ENCODE measurements around the gene SAP30L. TPM values are rescaled to one million over a fixed set of nuclear protein-coding genes. Genes with fewer than 3 reads are reported as not detected.
A peak's percentile ranks its signal among the peaks of the same experiment; 100 is the strongest.

Gene SAP30L
- total and polyA plus RNA-seq, 2 of the 13 experiments (the other 11 are each of a cell fraction or from before 2014, with no cell fraction given): 27.9 to 37.2 TPM

DNA sequence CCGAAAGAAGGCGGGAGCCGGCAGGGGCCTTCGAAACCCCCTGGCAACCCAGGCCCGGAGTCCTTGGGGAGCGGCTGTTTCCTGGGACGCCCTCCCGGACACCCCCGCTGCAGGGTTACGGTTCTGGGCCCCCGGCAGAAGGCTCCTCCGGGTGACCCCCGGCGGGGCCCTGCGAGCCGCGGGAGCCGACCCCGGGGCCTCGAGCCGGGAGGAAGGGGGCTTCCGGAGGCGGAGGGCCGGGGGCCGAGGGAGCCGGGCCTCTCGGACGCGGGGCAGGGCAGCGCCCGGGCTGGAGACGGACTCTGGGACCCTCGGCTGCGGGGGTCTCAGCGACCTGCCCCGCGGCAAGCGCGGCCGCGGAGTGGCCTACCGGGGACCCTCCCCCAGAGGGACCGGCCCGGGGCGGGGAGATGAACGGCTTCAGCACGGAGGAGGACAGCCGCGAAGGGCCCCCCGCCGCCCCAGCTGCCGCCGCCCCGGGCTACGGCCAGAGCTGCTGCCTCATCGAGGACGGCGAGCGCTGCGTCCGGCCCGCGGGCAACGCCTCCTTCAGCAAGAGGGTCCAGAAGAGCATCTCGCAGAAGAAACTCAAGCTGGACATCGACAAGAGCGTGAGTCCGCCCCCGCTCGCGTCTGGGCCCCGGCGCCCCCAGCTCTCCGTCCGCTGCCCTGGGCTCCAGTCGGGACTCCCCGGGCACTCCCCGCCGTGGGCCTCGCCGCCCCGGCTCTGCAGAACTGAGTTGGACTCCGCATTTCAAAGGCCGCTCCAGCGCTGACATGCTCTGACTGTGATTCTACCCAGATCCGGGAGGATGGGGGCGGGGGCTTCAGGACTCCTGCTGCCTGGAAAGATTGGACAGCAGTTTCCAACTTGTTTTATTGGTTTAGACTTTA is 645 bp downstream of the SAP30L start (continued):
- 0 out of 2 replicates have a peak, but pooled peaks have one; percentile 72 for TF ChIP-seq ARID2 (CRISPR knock-in tag; IDR thresholded peaks at IDR 0.05; ENCODE audit: borderline replicate concordance)
- TF ChIP-seq, protein P1, sequence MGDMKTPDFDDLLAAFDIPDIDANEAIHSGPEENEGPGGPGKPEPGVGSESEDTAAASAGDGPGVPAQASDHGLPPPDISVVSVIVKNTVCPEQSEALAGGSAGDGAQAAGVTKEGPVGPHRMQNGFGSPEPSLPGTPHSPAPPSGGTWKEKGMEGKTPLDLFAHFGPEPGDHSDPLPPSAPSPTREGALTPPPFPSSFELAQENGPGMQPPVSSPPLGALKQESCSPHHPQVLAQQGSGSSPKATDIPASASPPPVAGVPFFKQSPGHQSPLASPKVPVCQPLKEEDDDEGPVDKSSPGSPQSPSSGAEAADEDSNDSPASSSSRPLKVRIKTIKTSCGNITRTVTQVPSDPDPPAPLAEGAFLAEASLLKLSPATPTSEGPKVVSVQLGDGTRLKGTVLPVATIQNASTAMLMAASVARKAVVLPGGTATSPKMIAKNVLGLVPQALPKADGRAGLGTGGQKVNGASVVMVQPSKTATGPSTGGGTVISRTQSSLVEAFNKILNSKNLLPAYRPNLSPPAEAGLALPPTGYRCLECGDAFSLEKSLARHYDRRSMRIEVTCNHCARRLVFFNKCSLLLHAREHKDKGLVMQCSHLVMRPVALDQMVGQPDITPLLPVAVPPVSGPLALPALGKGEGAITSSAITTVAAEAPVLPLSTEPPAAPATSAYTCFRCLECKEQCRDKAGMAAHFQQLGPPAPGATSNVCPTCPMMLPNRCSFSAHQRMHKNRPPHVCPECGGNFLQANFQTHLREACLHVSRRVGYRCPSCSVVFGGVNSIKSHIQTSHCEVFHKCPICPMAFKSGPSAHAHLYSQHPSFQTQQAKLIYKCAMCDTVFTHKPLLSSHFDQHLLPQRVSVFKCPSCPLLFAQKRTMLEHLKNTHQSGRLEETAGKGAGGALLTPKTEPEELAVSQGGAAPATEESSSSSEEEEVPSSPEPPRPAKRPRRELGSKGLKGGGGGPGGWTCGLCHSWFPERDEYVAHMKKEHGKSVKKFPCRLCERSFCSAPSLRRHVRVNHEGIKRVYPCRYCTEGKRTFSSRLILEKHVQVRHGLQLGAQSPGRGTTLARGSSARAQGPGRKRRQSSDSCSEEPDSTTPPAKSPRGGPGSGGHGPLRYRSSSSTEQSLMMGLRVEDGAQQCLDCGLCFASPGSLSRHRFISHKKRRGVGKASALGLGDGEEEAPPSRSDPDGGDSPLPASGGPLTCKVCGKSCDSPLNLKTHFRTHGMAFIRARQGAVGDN (CRISPR knock-in tag; IDR thresholded peaks at IDR 0.05): peak; percentile 70
- TF ChIP-seq, protein P2, sequence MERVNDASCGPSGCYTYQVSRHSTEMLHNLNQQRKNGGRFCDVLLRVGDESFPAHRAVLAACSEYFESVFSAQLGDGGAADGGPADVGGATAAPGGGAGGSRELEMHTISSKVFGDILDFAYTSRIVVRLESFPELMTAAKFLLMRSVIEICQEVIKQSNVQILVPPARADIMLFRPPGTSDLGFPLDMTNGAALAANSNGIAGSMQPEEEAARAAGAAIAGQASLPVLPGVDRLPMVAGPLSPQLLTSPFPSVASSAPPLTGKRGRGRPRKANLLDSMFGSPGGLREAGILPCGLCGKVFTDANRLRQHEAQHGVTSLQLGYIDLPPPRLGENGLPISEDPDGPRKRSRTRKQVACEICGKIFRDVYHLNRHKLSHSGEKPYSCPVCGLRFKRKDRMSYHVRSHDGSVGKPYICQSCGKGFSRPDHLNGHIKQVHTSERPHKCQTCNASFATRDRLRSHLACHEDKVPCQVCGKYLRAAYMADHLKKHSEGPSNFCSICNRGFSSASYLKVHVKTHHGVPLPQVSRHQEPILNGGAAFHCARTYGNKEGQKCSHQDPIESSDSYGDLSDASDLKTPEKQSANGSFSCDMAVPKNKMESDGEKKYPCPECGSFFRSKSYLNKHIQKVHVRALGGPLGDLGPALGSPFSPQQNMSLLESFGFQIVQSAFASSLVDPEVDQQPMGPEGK (CRISPR knock-in tag; IDR thresholded peaks at IDR 0.05): peak; percentile 59; the same call in 1 of the 2 replicates
- peak; percentile 32; the same call in 1 of the 2 replicates for TF ChIP-seq KDM2A (CRISPR knock-in tag; IDR thresholded peaks at IDR 0.05; ENCODE audit: borderline replicate concordance, low read depth)
- TF ChIP-seq ZNF790 (CRISPR knock-in tag; IDR thresholded peaks at IDR 0.05; ENCODE audit: borderline replicate concordance): 0 out of 2 replicates have a peak, but pooled peaks have one; percentile 32
- 0 out of 2 replicates have a peak, but pooled peaks have one; percentile 30 for TF ChIP-seq ZBTB20 (CRISPR knock-in tag; IDR thresholded peaks at IDR 0.05; ENCODE audit: borderline replicate concordance, low read depth)
- TF ChIP-seq, protein P3, sequence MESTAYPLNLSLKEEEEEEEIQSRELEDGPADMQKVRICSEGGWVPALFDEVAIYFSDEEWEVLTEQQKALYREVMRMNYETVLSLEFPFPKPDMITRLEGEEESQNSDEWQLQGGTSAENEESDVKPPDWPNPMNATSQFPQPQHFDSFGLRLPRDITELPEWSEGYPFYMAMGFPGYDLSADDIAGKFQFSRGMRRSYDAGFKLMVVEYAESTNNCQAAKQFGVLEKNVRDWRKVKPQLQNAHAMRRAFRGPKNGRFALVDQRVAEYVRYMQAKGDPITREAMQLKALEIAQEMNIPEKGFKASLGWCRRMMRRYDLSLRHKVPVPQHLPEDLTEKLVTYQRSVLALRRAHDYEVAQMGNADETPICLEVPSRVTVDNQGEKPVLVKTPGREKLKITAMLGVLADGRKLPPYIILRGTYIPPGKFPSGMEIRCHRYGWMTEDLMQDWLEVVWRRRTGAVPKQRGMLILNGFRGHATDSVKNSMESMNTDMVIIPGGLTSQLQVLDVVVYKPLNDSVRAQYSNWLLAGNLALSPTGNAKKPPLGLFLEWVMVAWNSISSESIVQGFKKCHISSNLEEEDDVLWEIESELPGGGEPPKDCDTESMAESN (CRISPR knock-in tag; conservative IDR thresholded peaks at IDR 0.05): peak; percentile 45; the same call in 1 of the 2 replicates
- peak; percentile 65 for TF ChIP-seq PHF8 (CRISPR knock-in tag; IDR thresholded peaks at IDR 0.05)
- TF ChIP-seq BCL6 (CRISPR knock-in tag; IDR thresholded peaks at IDR 0.05): peak; percentile 17; the same call in 1 of the 2 replicates
- TF ChIP-seq, protein P4, sequence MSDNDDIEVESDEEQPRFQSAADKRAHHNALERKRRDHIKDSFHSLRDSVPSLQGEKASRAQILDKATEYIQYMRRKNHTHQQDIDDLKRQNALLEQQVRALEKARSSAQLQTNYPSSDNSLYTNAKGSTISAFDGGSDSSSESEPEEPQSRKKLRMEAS (IDR thresholded peaks at IDR 0.05): peak; percentile 32
- TF ChIP-seq ZNF383 (CRISPR knock-in tag; IDR thresholded peaks at IDR 0.05; ENCODE audit: borderline replicate concordance): no peak
- no peak for TF ChIP-seq MLLT10 (CRISPR knock-in tag; IDR thresholded peaks at IDR 0.05)
- peak; percentile 23; the same call in 1 of the 2 replicates for TF ChIP-seq YEATS4 (CRISPR knock-in tag; IDR thresholded peaks at IDR 0.05; ENCODE audit: borderline replicate concordance)
